Astrocyte of the hippocampus (primary cell): ENCODE measurements around the gene SYT12.
"Not testable (repeated sequence)": the region's sequence is repeated elsewhere in the genome, so short reads cannot be mapped to it uniquely, and the experiment has no call there.

Source experiments
- DNase-seq: peaks from one replicate; pipeline ENCODE4 v3.0.0; 2011; ENCODE audit warnings: low read depth, low spot score

SYT12 gene

GRCh38 chr11:66996609-66997273 is 26.2 kb upstream of the SYT12 start:
- peak; percentile 55 for DNase-seq

DNA sequence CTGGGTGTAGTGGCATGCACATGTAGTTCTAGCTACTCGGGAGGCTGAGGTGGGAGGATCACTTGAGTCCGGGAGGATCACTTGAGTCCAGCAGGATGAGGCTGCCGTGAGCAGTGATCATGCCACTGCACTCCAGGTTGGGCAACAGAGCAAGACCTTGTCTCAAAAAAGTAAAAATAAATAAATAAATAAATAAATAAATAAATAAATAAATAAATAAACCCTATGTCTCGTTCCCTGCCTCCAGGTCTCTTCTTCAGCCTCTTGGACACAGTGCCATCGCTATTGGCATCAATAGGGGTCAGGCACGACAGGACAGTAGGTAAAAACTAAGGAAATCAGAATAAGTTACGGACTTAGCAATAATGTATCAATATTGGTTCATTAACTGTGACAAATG is 23.4 kb upstream of the SYT12 start:
- no peak for DNase-seq

- no peak for DNase-seq
These were observed 21.6 kb upstream of the SYT12 start for GRCh38 chr11:67001332-67001731.

GRCh38 chr11:67002297-67002913 is 20.5 kb upstream of the SYT12 start:
- peak; percentile 27 for DNase-seq

GRCh38 chr11:67002921-67003411 is 20.0 kb upstream of the SYT12 start:
- no peak for DNase-seq

GRCh38 chr11:67005200-67005599 is 17.7 kb upstream of the SYT12 start:
- DNase-seq, result not testable (repeated sequence)

DNA sequence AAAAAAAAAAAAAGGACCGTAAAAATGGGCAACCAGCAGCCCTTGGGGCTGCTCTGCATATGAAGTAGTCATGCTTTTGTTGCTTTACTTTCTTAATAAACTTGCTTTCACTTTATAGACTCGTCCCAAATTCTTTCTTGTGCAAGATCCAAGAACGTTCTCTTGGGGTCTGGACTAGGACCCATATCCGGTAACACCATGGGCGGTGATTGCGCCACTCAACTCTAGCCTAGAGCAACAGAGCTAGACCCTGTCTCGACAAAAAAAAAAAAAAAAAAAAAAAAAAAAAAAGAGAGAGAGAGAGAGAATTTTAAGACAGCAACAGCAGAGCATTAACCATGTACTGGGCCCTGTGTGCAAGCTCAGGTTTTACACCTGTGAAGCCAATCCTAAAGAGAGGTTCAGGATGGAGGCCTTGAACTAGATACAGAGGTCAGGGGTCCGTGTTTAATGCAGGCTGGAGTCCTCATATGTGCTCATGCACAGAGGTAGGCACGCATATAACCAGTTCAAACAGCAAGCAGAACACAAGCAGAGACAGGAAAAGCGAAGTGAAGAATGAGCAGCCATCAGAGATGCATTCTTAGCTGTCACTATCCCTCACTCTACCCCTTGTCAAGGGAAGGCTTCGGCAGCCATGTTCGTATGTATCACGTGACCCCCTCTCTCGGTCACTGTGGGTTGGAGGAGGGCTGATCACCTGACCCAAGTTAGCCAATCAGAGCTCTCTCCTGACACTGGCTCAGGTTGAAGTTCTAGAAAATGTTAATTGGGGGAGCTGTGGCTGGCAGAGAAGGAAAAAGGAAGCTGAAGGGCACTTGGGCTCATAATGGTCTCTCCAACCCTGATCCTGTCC is 16.7 kb upstream of the SYT12 start:
- no peak for DNase-seq

GRCh38 chr11:67007126-67007525 is 15.8 kb upstream of the SYT12 start:
- DNase-seq, result no peak

DNA sequence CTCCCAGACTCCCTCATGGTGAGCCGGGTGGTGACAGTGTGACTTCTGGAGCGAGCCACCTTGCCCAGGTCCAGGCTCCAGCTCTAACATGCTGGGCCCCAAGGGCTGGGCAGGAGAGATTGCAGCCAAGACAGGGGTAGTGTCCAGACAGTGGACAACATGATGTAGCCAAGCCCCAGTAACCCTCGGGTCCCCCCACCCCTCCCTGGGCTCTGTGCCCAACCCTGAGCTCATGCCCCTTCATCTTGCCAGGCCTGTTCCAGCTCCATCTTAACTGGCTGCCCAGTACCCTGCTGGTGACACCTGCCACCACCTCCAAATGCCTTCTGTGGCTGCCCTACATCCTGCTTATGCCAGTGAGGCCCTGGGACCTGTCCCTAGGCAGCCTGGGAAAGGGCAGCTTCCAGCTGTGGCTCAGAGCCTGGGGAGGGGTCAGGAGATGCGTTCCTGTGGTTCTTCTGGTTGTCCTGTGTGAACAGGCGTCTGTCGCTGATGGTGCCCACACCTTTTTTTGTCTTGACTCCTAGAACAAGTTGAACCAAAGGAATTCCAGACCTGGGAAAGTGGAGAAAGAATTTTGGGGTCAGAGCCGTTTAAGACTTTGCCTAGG is 12.5 kb upstream of the SYT12 start:
- DNase-seq, result no peak

DNA sequence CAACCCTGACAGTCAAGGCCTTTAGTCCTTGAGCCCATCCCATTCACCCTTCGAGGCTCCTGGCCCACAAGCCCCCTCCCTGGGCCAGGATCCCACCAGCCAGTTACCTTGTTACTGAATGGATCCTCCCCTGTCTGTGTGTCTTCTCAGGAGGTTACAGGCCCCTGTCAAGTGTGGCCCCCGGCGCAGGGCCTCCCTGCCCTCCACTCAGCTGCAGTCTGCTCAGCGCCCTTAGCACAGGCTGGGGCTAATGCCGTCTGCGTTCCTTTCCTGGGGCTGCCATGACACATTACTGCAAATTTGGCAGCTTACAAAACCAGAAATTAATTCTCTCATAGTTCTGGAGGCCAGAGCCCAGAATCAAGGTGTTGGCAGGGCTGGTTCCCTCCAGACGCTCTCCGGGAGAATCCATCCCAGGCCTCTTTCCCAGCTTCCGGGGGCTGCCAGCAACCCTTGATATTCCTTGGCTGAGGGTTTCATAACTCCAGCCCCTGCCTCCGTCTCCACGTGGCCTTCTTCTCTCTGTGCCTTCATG is 9.4 kb upstream of the SYT12 start:
- no peak for DNase-seq

GRCh38 chr11:67014343-67014742 is 8.6 kb upstream of the SYT12 start:
- no peak for DNase-seq

DNA sequence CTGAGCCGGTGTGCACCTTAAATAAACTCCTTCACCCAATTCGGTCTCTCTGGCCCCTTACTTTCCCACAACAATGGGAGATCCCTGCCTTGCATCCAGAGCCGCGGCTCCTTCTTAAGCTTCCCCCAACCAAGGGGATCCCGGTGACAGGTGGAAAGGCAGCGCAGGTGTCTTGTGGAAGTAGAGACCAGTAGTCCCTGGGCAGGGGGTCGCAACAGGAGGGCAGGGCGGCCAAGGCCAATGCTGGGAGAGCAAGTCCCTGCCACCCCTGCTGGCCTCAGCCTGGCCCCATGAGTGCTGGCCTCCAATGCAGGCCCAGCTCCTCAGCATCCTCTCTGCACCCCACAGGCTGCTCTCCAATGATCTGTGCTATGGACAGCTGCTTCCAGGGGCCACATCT is 7.9 kb upstream of the SYT12 start:
- DNase-seq, result no peak

DNA sequence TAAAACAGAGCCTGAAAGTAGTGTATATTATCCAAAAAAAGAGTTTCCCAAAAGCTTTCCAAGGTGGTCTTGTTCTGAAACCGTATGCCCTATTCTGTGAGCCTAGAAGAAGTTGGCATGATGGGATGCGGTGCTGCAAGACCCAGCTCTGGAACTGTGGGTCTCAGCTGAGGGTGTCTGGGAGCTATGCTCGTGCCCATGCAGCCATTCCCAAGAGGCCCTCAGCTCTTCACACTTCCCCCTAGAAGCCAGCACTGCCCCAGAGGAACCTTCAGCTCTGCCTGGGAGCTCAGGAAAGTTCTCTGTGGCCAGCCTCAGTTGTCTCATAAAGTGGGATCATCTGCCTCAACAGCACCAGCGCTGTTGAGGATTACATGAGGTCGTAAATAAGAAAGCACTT is 6.4 kb upstream of the SYT12 start:
- no peak for DNase-seq

- DNase-seq, result no peak
These were observed 2.0 kb upstream of the SYT12 start for GRCh38 chr11:67020949-67021348.

DNA sequence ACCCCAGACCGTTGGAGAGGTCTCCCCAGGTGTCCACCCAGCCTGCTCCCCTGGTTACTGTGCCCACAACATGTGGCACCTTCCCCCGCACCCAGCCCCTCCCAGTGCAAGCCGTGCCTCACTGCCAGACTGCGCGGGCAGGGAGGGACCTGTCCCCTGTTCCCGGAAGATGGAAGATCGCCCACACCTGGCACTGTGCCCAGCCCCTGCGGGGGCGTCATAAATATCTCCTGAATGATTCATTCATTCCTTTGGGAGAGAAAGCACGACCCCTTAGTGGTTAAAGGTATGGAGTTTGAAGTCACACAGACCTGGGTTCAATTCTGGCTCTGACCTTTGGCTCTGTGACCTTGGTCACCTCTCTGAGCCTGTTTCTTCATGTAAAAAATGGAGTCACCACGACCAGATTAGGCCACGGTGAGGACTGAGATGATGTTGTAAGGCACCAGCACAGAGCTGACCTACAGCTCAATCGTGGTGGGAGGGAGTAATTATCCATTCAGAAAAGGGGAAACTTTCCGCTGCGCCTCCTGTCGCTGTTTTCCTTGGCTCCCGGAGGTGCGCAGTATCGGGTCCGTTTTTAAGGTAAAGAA is 497 bp upstream of the SYT12 start:
- DNase-seq, result peak; percentile 80

- DNase-seq, result no peak
These were observed 1.0 kb downstream of the SYT12 start for GRCh38 chr11:67023957-67024353.

DNA sequence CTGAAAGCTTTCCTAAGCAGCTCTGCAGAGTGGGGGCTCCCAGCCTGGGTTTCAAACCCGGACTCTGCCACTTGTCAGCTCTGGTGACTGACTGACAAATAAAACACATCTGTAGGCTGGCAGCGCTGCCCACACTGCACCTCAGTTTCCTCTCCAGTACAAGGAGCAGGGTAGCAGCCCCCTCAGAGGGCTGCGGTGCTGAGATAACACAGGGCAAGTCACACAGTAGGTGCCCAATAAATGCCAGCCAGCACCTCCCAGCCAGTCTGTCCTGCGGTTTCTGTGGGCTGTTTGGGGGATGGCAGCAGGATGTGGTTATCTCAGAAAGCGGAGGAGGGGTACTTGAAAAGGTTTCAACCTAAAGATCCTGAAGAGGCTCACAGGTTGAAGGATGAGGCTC is 1.5 kb downstream of the SYT12 start:
- DNase-seq, result peak; percentile 23

DNA sequence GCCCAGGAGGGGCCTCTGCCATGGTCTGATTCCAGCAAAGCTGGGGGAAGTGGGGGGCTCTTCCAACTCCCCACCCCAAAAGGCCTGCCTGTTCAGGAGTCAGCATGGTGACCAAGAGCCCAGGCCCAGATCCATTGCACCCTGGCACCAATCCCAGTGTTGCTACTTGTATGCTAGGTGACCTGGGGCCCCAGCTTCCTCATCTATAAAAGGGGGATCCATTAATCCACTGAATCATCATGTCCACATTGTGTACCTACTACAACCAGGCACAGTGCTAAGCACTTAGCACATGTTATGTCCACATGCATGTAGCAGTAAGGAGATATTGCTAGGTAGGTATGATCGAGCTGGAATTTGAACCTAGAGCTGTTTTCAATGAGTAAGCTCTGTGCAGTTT is 2.0 kb downstream of the SYT12 start:
- DNase-seq, result no peak

GRCh38 chr11:67025750-67026149 is 2.8 kb downstream of the SYT12 start:
- DNase-seq, result no peak

DNA sequence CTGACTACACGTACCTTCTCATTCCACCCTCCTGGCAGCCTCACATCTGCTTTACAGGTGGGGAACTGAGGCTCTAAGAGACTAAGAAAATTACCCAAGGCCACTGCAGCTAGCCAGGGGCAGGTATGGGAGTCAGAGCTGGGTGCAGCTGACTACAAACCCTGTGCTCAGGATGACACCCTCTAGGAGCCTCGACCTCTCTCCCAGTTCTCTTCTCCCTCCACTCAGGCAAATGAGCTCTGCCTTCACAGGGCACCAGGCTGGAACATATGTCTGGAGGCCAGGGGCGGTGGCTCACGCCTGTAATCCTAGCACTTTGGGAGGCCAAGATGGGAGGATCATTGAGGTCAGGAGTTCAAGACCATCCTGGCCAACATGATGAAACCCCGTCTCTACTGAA is 4.0 kb downstream of the SYT12 start:
- no peak for DNase-seq

DNA sequence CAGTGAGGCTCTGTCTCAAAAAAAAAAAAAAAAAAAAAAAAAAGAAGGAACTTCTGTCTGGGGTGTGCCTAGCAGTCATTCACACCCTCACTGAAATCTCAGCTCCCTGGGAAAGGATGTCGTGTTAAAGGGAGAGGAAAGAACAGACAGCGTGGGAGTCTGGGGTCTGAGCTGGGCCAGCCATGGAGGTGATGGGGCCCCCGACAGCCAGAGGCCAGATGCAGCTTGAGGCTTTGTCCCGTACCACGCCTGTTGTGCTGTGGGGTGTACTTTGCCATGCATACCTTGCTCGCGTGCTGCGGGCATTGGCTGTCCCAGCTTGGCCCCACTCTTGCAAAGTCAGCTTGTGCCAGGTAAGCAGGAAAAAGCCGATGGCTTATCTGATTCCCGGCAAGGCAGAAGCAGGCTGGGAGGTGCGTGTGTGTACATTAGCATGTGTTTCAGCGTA is 4.6 kb downstream of the SYT12 start:
- DNase-seq, result no peak
